ENCODE measurements around the gene HNF4A.

HNF4A gene

DNA sequence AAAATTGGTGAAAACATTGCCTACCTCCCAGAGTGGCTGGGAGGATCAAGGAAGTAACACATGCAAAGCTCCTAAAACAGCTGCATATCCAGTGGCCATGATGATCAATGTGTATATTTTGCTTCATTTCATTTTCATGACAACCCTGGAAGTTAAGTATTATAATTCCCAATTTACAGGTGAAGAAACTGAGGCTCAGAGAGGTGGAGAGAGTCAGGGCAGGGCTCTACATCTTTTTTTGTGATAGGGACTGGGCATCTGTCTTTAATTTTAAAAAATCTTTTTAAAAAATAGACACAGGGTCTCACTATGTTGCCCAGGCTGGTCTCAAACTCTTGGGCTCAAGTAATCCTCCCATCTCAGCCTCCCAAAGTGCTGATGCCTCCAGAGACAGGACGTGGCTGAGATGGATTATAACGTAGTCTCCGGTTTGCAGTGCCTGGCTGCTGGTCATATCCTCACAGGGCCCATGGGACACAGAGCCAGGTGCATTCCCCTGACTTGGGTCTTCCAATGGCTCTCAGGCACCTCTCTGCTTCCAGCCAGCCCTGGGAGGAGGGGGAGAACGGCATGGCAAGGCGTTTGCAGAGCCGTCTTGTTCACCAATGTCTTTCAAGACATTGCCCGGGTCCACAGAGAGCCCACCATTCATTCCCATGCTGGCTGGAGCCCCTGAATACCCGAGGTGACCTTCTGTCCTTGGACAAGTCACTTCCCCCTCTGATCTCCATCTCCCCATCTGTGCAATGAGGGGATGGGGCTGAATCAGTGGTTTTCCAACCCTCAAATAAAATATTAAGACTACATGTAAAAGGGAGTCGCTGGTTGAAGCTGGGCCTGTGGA, 38.3 kb downstream of the HNF4A start:
- DNase-seq = no peak

GRCh38 chr20:44394452-44394701, 38.9 kb downstream of the HNF4A start:
- no peak for DNase-seq

- DNase-seq = no peak
Measured at GRCh38 chr20:44394702-44395460, 39.4 kb downstream of the HNF4A start.

GRCh38 chr20:44395461-44396340, 40.2 kb downstream of the HNF4A start:
- no peak for DNase-seq

DNA sequence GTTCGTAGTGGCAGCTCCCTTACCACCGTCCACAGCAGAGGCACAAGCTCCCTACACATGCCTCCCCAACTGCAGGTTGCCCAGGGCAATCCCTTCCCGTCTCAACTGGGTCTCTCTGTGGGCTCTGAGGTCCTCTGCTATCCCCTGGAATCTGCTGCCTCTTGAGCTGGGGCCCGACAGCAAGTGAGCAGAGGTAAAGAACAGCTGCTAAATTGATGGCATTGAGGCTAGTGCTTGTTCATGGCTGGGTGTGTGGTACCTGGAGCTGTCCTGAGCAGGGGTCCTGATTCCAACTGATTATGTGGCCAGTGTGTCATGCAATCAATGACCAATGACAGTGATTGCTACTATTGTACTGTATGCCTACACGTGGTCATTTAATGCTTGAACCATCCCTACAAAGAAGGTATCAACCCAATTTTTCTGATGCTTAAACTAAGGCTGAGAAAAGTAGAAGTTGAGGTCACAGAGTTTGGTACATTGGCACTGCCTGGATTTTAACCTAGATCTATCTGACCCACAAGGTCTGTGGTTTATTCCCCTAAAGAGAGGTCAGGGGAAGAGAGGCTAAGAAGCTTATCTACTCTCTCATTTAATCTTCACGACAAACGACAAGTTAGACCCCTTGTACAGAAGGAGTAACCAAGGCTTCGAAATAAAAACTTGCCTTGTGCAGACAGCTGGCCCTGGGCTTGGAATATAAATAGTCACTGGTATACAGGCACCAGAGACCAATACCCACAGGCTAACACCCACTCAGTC, 41.1 kb downstream of the HNF4A start:
- DNase-seq = no peak

DNA sequence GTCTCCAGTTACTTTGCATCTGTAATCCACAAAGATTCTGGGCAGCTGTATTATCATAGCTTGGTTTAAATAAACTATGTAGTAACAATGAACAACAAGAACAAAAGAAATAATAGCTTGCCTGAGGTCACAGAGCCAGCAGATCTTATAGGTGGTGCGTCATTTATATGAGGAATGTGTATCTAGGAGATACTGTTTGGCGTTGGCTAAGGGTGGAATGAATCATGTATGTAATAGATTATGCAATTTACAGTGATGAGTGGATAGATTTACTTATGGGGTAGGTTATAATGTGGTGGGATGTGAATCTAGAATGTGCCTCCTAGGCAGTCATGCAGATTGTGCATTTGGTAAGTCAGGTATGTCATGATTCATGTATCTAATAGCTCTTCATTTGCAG, 42.8 kb downstream of the HNF4A start:
- DNase-seq = no peak

DNA sequence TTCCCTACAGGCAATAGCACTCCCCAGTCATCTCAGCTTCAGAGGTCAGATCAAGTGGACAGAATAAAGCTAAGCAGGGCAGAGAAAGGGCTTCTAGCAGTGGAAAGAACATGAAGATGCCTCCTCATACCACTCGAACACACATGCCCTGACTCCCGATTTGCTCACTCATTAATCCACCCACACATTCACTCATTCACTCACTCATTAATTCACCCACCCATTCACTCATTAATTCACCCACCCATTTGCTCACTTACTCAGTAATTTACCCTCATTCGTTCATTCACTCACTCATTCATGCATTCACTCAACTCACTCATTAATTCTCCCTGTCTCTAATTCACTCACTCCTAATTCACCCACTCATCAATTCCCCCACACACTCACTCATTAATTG, 43.9 kb downstream of the HNF4A start:
- DNase-seq = no peak

GRCh38 chr20:44400671-44400969, 45.1 kb downstream of the HNF4A start:
- no peak for DNase-seq

DNA sequence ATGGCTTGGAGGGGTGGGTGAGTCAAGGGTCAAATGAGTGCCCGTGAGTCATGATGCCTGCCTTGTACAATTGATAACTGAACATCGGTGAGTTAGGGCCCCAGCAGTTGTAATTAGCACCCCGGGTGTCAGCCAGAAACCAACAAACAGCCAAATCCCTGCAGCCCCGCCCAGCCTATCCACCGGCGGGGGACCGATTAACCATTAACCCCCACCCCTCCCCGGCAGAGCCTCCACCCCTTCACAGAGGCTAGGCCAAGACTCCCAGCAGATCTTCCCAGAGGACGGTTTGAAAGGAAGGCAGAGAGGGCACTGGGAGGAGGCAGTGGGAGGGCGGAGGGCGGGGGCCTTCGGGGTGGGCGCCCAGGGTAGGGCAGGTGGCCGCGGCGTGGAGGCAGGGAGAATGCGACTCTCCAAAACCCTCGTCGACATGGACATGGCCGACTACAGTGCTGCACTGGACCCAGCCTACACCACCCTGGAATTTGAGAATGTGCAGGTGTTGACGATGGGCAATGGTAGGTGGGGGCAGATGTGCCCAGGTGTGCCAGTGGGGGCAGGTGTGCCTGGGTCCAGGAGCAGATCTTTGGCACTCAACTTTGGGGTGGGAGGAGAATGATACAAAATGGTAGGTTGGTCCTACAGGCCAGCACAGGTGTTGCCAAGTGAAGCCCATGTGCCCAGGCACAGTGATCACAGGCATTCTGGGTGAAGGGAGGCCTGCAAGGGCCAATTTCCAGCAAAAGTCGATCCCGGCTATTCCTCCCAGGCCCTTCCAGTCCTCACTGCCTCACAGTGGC, 45.7 kb downstream of the HNF4A start:
- no peak for DNase-seq

- DNase-seq = no peak
Measured at GRCh38 chr20:44401770-44402390, 46.4 kb downstream of the HNF4A start.

DNA sequence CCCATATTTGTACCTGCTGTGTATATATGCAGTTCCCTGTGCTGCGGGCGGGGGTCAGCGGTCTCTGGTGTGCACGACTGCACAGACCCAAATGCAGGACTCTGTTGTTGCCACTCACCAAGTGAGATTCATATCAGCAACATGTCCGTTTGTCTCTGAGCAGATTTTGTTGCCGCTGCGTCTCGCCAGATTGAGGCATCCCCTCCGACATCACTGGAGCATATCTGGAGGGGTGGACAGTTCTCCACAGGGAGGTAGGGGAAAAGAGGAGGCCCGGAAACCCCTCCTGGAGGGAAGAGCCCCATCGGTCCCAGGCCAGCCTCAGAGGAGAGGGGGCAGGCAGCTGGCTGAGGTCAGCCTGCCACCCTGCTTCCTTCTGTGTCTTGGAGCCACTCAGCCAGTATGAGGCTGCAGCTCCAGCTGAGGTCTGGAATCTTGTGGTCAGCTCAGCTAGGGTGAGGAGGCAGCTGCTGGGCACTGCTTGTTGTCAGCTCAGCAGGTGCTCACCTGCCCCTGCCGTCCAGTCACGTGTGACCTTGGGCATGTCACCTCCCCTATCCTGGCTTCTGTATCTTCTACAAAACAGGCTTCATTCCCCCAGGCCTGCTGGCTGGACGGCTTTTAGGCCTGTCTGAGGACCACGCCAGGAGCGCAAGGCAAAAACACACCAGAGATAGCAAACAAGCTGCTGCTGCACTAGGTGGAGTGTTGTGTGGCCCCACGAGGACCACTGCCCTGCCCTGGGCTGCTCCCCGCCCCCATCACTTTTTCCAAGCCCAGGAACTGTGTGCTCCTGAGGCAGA, 47.1 kb downstream of the HNF4A start:
- DNase-seq = no peak

DNA sequence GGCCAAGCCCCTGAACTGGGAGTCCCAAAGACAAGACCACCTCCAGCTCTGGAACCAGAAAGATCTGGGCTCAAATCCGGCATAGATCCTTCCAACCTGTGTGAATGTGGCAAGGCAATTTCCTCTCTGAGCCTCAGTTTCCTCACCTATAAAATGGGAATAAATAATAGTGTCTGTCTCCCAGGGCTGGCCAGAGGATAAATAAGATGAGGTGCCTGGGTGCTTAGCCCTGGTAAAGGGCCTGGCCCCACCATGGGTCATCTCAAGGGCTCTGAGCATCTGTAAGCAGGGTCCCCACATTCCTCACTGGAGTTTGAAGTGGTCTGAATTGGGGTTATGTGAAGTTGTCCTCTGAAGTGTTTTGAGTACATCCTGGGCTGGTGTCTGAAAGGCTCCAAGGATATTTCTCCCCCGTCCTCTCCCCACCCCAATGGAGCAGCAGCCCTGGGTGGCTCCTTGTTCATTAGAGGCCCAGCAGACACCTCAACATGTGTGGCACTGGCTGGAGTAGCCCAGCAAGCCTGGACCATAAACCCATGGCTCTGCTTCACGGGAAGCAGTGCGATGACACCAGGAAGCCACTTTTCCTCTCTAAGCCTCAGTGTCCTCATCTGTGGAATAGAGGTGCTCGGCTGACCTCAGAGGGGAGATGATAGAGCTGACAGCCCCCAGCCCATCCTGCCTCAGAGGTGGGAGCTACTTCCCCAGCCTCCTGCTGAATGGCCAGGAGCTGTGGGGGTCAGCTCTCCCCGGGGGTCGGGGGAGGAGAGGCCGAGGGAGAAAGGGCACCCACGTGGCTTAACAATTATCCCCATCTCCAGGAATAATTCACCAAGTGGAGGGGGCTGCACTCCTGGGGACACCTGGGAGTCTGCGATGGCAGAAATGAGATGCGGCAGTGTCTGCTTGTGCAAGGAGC, 48.0 kb downstream of the HNF4A start:
- DNase-seq = no peak

DNA sequence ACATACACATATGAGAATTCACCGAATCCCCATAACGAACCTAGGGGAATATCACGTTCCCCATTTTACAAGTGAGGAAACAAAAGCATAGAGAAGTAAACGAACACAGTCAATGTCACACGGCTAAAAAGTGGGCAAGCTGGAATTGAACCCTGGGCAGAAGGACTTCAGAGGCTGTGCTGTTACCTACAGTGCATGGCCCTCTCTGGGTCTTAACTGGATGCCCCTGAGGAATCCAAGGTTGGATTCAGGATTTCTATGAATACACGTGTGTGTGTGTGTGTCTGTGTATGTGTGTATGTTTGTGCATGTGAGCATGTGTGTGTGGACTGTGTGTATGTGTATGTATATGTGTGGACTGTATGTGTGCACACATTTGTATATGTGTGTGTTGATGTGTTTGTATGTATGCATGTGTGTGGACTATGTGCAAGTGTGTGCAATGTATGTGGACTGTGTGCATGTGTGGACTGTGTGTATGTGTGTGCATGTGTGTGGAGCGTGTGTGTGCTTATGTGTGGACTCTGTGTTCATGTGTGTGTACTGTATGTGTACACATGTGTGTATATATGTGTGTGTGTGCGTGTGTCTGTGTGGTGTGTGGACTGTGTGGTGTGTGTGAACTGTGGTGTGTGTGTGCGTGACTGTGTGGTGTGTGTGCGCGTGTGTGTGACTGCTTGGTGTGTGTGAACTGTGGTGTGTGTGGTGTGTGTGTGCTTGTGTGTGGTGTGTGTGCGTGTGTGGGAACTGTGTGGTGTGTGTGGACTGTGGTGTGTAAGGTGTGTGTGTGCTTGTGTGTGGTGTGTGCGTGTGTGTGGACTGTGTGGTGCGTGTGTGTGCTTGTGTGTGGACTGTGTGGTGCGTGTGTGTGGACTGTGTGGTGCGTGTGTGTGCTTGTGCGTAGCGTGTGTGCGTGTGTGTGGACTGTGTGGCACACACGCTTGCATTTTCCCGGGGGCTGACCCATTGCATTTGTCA, 49.0 kb downstream of the HNF4A start:
- DNase-seq = no peak

DNA sequence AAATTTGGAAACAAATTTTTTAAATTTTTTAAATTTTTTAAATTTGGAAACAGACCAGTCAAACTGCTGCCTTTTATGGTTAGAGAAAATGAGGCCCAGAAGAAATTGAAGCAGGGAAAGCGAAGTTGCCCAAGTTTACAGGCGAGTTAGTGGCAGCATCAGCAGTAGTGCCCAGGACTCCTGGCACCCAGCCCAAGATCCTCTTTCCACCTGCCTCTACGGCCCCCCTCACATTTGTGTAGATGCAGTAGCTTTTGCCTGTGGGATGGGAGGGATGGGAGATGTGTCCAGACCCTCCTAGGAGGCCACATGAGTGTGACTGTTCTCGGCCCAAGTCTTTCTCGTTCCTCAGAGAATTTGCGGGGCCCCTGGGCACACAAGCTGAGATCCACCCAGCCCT, 49.8 kb downstream of the HNF4A start:
- no peak for DNase-seq

GRCh38 chr20:44405785-44406571, 50.5 kb downstream of the HNF4A start:
- peak; percentile 35 for DNase-seq

GRCh38 chr20:44406572-44407137, 51.2 kb downstream of the HNF4A start:
- DNase-seq = peak; percentile 35
